Loucy (cell line): ENCODE measurements around the gene DACT2.

Experiments used
- EZH2phosphoT487 ChIP-seq: fragments of 200-600 bp; IDR thresholded peaks from 2 replicates; pipeline ENCODE4 v1.6.1; 2018; ENCODE audit warnings: antibody characterized with exemption, mild to moderate bottlenecking, moderate library complexity, borderline replicate concordance
- TF ChIP-seq, protein P1 (sequence below): fragments of 200-600 bp; sonication (generic); conservative IDR thresholded peaks from 2 replicates; pipeline ENCODE4 v1.5.1; 2014; ENCODE audit warnings: mild to moderate bottlenecking, antibody characterized with exemption, low read length

DNA sequence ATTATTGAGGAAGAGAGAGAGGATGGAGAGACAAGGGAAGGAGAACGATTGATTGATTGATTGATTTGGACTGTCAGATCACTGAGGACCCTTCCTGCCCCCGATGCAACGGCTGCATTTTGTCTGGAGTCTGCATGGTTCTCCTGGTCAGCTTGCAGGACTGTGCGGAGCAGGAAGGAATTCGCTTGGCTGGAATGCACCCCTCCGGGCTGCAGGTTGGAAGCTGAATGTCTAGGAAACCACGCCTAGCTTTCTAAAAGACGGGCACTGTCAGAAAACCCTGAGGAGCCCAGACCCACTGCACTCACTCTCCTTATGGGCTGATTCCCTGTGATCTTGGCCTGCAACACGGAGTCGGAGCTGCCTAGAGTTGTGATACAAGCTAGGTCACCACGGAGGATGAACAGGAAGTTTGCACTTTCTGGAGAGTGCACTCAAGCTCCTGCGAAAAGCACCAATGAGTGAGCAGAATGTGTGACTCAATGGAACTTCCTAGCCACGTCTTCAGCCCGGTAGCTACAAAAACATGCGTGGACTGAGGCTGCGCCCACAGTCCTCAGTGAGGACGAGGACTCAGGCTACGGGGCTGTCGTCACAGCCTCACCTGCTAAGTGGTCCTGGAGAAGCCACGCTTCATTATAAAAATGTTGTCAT lies 14.4 kb downstream of the DACT2 start:
- TF ChIP-seq, protein P1, sequence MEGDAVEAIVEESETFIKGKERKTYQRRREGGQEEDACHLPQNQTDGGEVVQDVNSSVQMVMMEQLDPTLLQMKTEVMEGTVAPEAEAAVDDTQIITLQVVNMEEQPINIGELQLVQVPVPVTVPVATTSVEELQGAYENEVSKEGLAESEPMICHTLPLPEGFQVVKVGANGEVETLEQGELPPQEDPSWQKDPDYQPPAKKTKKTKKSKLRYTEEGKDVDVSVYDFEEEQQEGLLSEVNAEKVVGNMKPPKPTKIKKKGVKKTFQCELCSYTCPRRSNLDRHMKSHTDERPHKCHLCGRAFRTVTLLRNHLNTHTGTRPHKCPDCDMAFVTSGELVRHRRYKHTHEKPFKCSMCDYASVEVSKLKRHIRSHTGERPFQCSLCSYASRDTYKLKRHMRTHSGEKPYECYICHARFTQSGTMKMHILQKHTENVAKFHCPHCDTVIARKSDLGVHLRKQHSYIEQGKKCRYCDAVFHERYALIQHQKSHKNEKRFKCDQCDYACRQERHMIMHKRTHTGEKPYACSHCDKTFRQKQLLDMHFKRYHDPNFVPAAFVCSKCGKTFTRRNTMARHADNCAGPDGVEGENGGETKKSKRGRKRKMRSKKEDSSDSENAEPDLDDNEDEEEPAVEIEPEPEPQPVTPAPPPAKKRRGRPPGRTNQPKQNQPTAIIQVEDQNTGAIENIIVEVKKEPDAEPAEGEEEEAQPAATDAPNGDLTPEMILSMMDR = no peak
- TF ChIP-seq EZH2phosphoT487 = no peak
